ENCODE data around the gene LDHB.

DNA sequence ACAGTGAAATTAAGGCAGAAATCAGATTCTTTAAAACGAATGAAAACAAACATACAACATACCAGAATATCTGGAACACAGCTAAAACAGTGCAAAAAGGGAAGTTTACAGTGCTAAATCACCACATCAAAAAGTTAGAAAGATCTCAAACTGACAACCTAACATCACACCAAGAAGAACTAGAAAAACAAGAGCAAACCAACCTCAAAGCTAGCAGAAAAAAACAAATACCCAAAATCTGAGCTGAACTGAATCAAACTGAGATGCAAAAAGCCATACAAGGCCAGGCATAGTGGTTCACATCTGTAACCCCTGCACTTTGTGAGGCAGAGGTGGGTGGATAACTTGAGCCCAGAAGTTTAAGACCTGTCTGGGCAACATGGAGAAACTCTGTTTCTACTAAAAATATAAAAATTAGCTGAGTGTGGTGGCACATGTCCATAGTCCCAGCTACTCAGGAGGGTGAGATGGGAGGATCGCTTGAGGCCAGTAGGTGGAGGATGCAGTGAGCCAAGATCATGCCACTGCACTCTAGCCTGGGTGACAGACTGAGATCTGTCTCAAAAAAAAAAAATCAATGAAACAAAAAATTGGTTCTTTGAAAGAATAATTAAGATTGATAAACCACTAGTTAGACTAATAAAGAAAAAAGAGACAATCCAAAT lies 33.2 kb upstream of the LDHB start:
- TF ChIP-seq TAF1 (IDR thresholded peaks at IDR 0.05; ENCODE audit: borderline replicate concordance, low read depth, low read length) (no peak), RFX5 (IDR thresholded peaks at IDR 0.05; ENCODE audit: low read length) (no peak), CTCF (IDR thresholded peaks at IDR 0.05) (no peak), GABPA (IDR thresholded peaks at IDR 0.05; ENCODE audit: low read depth) (no peak), USF2 (IDR thresholded peaks at IDR 0.05; ENCODE audit: borderline replicate concordance, low read depth, low read length) (no peak), FOXJ3 (CRISPR knock-in tag; IDR thresholded peaks at IDR 0.05) (no peak), YY1 (IDR thresholded peaks at IDR 0.05; ENCODE audit: low read depth) (no peak), MAX (IDR thresholded peaks at IDR 0.05; ENCODE audit: low read depth) (no peak), EP300 (IDR thresholded peaks at IDR 0.05; ENCODE audit: borderline replicate concordance in 1 of 2, low read depth in 1 of 2, low read length in 1 of 2) (no peak), ELF1 (IDR thresholded peaks at IDR 0.05) (no peak), CHD2 (IDR thresholded peaks at IDR 0.05; ENCODE audit: low read length, partially characterized antibody) (no peak), NFIC (IDR thresholded peaks at IDR 0.05; ENCODE audit: borderline replicate concordance) (no peak), SMC3 (IDR thresholded peaks at IDR 0.05; ENCODE audit: low read depth, low read length) (no peak), REST (IDR thresholded peaks at IDR 0.05; ENCODE audit: low read depth, low read length) (no peak)

Measured in SK-N-SH (cell line).